H1 (cell line): ENCODE data around the gene CUBN. TPM values are rescaled to one million over a fixed set of nuclear protein-coding genes. Genes with fewer than 3 reads are reported as not detected.

Experiments
- E2F6 ChIP-seq: IDR thresholded peaks from 2 replicates; pipeline ENCODE4 v1.6.1; 2012; ENCODE audit warnings: inconsistent platforms
- EGR1 ChIP-seq: IDR thresholded peaks from 2 replicates; pipeline ENCODE4 v1.6.1; 2011; ENCODE audit warnings: low read depth, low read length, borderline replicate concordance
- FOSL1 ChIP-seq: IDR thresholded peaks from 2 replicates; pipeline ENCODE4 v1.6.1; 2011; ENCODE audit warnings: mild to moderate bottlenecking, low read depth, low read length, moderate library complexity; ENCODE audit not compliant: insufficient read depth
- KDM1A ChIP-seq: fragments of 200-600, 300-600 bp; sonication (generic); IDR thresholded peaks from 2 replicates; pipeline ENCODE4 v1.7.1; 2016; ENCODE audit warnings: mild to moderate bottlenecking, low read length, borderline replicate concordance
- polyA plus RNA-seq, 7 experiments: library from polyadenylated mRNA; depleted of rRNA in 3 of 7; stranded (reverse) in 5 of 7; unstranded in 2 of 7; fragments of >200 nt in 5 of 7; fragments of 200-250 nt in 2 of 7; gene quantifications; 1 replicate in 5 of 7; 2 replicates in 1 of 7; 4 replicates in 1 of 7; pipeline versions ENCODE4 v1.2.1 to v1.2.3, GENCODE V29; 2011 to 2013; ENCODE audit warnings: missing spikeins in 2 of 7, mixed read lengths in 2 of 7
- total RNA-seq: library from RNA; stranded (reverse); fragmentation: NEBNext Ultra II Directional; extraction: Animal tissue kit (Norgen Biotek cat#: 25700); gene quantifications from 2 replicates; pipeline ENCODE4 v1.2.1, GENCODE V29; 2021

Gene CUBN
- total and polyA plus RNA-seq, 2 of the 8 experiments (the other 6 are each of a cell fraction or from before 2014, with no cell fraction given): 0.04 to 0.08 TPM

GRCh38 chr10:17067376-17068264 is 62.0 kb downstream of the CUBN start (continued):
- TF ChIP-seq KDM1A (no peak), FOSL1 (no peak), EGR1 (no peak), E2F6 (no peak)
